Esophagus mucosa (tissue), 1 donor: Measurements from ENCODE around the gene DAP3. TPM values are rescaled to one million over a fixed set of nuclear protein-coding genes. Genes with fewer than 3 reads are reported as not detected.
A peak's percentile ranks its signal among the peaks of the same experiment; 100 is the strongest.
"Not testable (repeated sequence)": the region's sequence is repeated elsewhere in the genome, so short reads cannot be mapped to it uniquely, and the experiment has no call there.

Experiments used
- ATAC-seq: fragments of 200-7000 bp; cut with Tn5 transposase; one replicate; pipeline ENCODE4 v1.9.1; 2020
- total RNA-seq: library from RNA; stranded (reverse); gene quantifications from one replicate; pipeline ENCODE4 v1.2.4, GENCODE V29; 2023
- donor health status: DM: yes; HTN: yes; CAD: no.

Gene DAP3
- total RNA-seq, 1 donor from 2014 or later: 69.7 TPM

- peak; percentile 30 for ATAC-seq
Observed at GRCh38 chr1:155687705-155688323, 1.1 kb upstream of the DAP3 start.

- ATAC-seq: peak; percentile 96
Observed at GRCh38 chr1:155688324-155689080, 389 bp upstream of the DAP3 start, which contains the start of gene YY1AP1. Gene YY1AP1, minus strand, starts transcription at chr1:155688774. Its CDS starts 8,338 bp downstream, at chr1:155680436.

GRCh38 chr1:155691992-155692528, 3.2 kb downstream of the DAP3 start:
- ATAC-seq: no peak

GRCh38 chr1:155694167-155694566, 5.3 kb downstream of the DAP3 start:
- no peak for ATAC-seq

- peak; percentile 92 for ATAC-seq
Observed at GRCh38 chr1:155695072-155695471, 6.2 kb downstream of the DAP3 start.

- no peak for ATAC-seq
Observed at GRCh38 chr1:155695608-155696007, 6.7 kb downstream of the DAP3 start.

- no peak for ATAC-seq
Observed at GRCh38 chr1:155696524-155696923, 7.6 kb downstream of the DAP3 start.

GRCh38 chr1:155697046-155697445, 8.2 kb downstream of the DAP3 start:
- ATAC-seq: no peak

GRCh38 chr1:155697616-155698015, 8.7 kb downstream of the DAP3 start:
- not testable (repeated sequence) for ATAC-seq

- no peak for ATAC-seq
Observed at GRCh38 chr1:155698382-155699038, 9.6 kb downstream of the DAP3 start.

GRCh38 chr1:155699062-155699461, 10.2 kb downstream of the DAP3 start:
- not testable (repeated sequence) for ATAC-seq

GRCh38 chr1:155701675-155702074, 12.8 kb downstream of the DAP3 start:
- ATAC-seq: not testable (repeated sequence)

- ATAC-seq: no peak
Observed at GRCh38 chr1:155703216-155703615, 14.3 kb downstream of the DAP3 start.

- ATAC-seq: peak; percentile 88
Observed at GRCh38 chr1:155704414-155704813, 15.5 kb downstream of the DAP3 start.

- ATAC-seq: peak; percentile 69
Observed at GRCh38 chr1:155706139-155706538, 17.2 kb downstream of the DAP3 start.

GRCh38 chr1:155709391-155709790, 20.5 kb downstream of the DAP3 start:
- ATAC-seq: no peak

GRCh38 chr1:155711457-155711856, 22.6 kb downstream of the DAP3 start:
- peak; percentile 82 for ATAC-seq

- peak; percentile 30 for ATAC-seq
Observed at GRCh38 chr1:155712636-155713035, 23.7 kb downstream of the DAP3 start.

GRCh38 chr1:155713075-155713474, 24.2 kb downstream of the DAP3 start:
- no peak for ATAC-seq

- not testable (repeated sequence) for ATAC-seq
Observed at GRCh38 chr1:155715056-155715455, 26.2 kb downstream of the DAP3 start.

- no peak for ATAC-seq
Observed at GRCh38 chr1:155715777-155716176, 26.9 kb downstream of the DAP3 start.

GRCh38 chr1:155717041-155717440, 28.1 kb downstream of the DAP3 start:
- no peak for ATAC-seq

GRCh38 chr1:155718524-155719115, 29.7 kb downstream of the DAP3 start:
- not testable (repeated sequence) for ATAC-seq
